WTC11 (cell line): ENCODE results near the gene CDK8. TPM values are rescaled to one million over a fixed set of nuclear protein-coding genes. Genes with fewer than 3 reads are reported as not detected.

ENCODE experiments used
- ATAC-seq: fragments of 200-7000 bp; cut with Tn5 transposase; 2 replicates; pipeline ENCODE4 v1.10.0; 2021; ENCODE audit warnings: mild to moderate bottlenecking, moderate library complexity
- CTCF ChIA-PET: fragments of 300-600 bp; sonication (Branson Sonifier 250); formaldehyde crosslinking; loops from one replicate; lab custom pipeline; 2021; ENCODE audit warnings: antibody characterized with exemption; lab: Charles Lee
- POLR2A ChIA-PET: fragments of 350-600 bp; sonication (Branson Sonifier 250); formaldehyde crosslinking; loops from one replicate; lab custom pipeline; 2021; ENCODE audit warnings: antibody characterized with exemption; lab: Charles Lee
- DNase-seq: peaks from one replicate; pipeline ENCODE4 v3.0.0; 2021; ENCODE audit warnings: low spot score
- H3K27ac Mint-ChIP-seq: 2 replicates; pipeline ENCODE4 v1.8.0; 2021; ENCODE audit warnings: mixed read lengths
- H3K27me3 Mint-ChIP-seq: 2 replicates; pipeline ENCODE4 v1.8.0; 2021; ENCODE audit warnings: low read depth, mild to moderate bottlenecking, moderate library complexity, mixed read lengths
- H3K36me3 Mint-ChIP-seq: 2 replicates; pipeline ENCODE4 v1.8.0; 2021; ENCODE audit warnings: mixed read lengths
- H3K4me1 Mint-ChIP-seq: 2 replicates; pipeline ENCODE4 v1.8.0; 2022; ENCODE audit warnings: mixed read lengths
- H3K4me3 Mint-ChIP-seq: 2 replicates; pipeline ENCODE4 v1.8.0; 2021; ENCODE audit warnings: mild to moderate bottlenecking, moderate library complexity, mixed read lengths
- H3K9me3 Mint-ChIP-seq: 2 replicates; pipeline ENCODE4 v1.8.0; 2021; ENCODE audit warnings: mixed read lengths
- AFF4 ChIP-seq: sonication (generic); formaldehyde crosslinking; IDR thresholded peaks from 2 replicates; pipeline ENCODE4 v1.8.1; 2023; ENCODE audit warnings: mild to moderate bottlenecking, missing genetic modification reagents, borderline replicate concordance
- CBFB ChIP-seq: sonication (generic); formaldehyde crosslinking; IDR thresholded peaks from 2 replicates; pipeline ENCODE4 v1.8.1; 2022; ENCODE audit warnings: mild to moderate bottlenecking, low read depth, missing genetic modification reagents
- E2F4 ChIP-seq: sonication (generic); formaldehyde crosslinking; IDR thresholded peaks from 2 replicates; pipeline ENCODE4 v1.8.1; 2022; ENCODE audit warnings: low read depth, mild to moderate bottlenecking, moderate library complexity, missing genetic modification reagents, borderline replicate concordance
- FOXJ3 ChIP-seq: sonication (generic); formaldehyde crosslinking; IDR thresholded peaks from 2 replicates; pipeline ENCODE4 v1.9.0; 2021; ENCODE audit warnings: missing genetic modification reagents, mild to moderate bottlenecking, borderline replicate concordance
- FOXP1 ChIP-seq: sonication (generic); formaldehyde crosslinking; IDR thresholded peaks from 2 replicates; pipeline ENCODE4 v1.8.0; 2022; ENCODE audit warnings: missing genetic modification reagents, mild to moderate bottlenecking, moderate library complexity, borderline replicate concordance
- GABPB1 ChIP-seq: sonication (generic); formaldehyde crosslinking; IDR thresholded peaks from 2 replicates; pipeline ENCODE4 v1.8.1; 2023; ENCODE audit warnings: mild to moderate bottlenecking, missing genetic modification reagents
- HMGXB4 ChIP-seq: sonication (generic); formaldehyde crosslinking; IDR thresholded peaks from 2 replicates; pipeline ENCODE4 v1.8.1; 2023; ENCODE audit warnings: mild to moderate bottlenecking, moderate library complexity, missing genetic modification reagents
- MYBL2 ChIP-seq: sonication (generic); formaldehyde crosslinking; IDR thresholded peaks from 2 replicates; pipeline ENCODE4 v1.8.1; 2023; ENCODE audit warnings: mild to moderate bottlenecking, moderate library complexity, missing genetic modification reagents
- PRDM15 ChIP-seq: sonication (generic); formaldehyde crosslinking; IDR thresholded peaks from 2 replicates; pipeline ENCODE4 v1.8.0; 2022; ENCODE audit warnings: missing genetic modification reagents
- RELA ChIP-seq: sonication (generic); formaldehyde crosslinking; IDR thresholded peaks from 2 replicates; pipeline ENCODE4 v1.8.1; 2022; ENCODE audit warnings: missing genetic modification reagents, mild to moderate bottlenecking, borderline replicate concordance
- SOX15 ChIP-seq: fragments of 250-450 bp; sonication (Bioruptor Pico); IDR thresholded peaks from 2 replicates; pipeline ENCODE4 v1.9.0; 2021; ENCODE audit warnings: mild to moderate bottlenecking
- TCF7 ChIP-seq: sonication (generic); formaldehyde crosslinking; IDR thresholded peaks from 2 replicates; pipeline ENCODE4 v1.8.0; 2022; ENCODE audit warnings: mild to moderate bottlenecking, low read depth, missing genetic modification reagents, moderate library complexity
- USF1 ChIP-seq: sonication (generic); formaldehyde crosslinking; IDR thresholded peaks from 2 replicates; pipeline ENCODE4 v1.8.0; 2022; ENCODE audit warnings: mild to moderate bottlenecking, missing genetic modification reagents
- ZBTB43 ChIP-seq: sonication (generic); formaldehyde crosslinking; IDR thresholded peaks from 2 replicates; pipeline ENCODE4 v1.8.1; 2023; ENCODE audit warnings: mild to moderate bottlenecking, missing genetic modification reagents
- ZMAT4 ChIP-seq: fragments of 250-450 bp; sonication (Bioruptor Pico); IDR thresholded peaks from 2 replicates; pipeline ENCODE4 v1.9.0; 2021; ENCODE audit warnings: mild to moderate bottlenecking
- ZNF416 ChIP-seq: fragments of 250-450 bp; sonication (Bioruptor Pico); IDR thresholded peaks from 2 replicates; pipeline ENCODE4 v1.9.0; 2021; ENCODE audit warnings: mild to moderate bottlenecking, inconsistent platforms
- total RNA-seq: library from RNA; stranded (reverse); gene quantifications from 3 replicates; pipeline ENCODE4 v1.2.3, GENCODE V29; 2021

The CDK8 gene
- total RNA-seq, 1 experiment from 2014 or later, result 21.4 TPM

GRCh38 chr13:26253787-26254582 is at the start of gene CDK8 (continued):
- TF ChIP-seq HMGXB4 (CRISPR knock-in tag), result peak; percentile 26; the same call in 1 of the 2 replicates
- TF ChIP-seq ZBTB43, result peak; percentile 98
- no peak for TF ChIP-seq PRDM15 (CRISPR knock-in tag)
- 0 out of 2 replicates have a peak, but pooled peaks have one; percentile 34 for TF ChIP-seq MYBL2
- peak; percentile 58; the same call in 1 of the 2 replicates for TF ChIP-seq USF1 (CRISPR knock-in tag)
- no peak for TF ChIP-seq TCF7
- TF ChIP-seq ZNF416 (CRISPR knock-in tag), result no peak
- no peak for TF ChIP-seq SOX15 (CRISPR knock-in tag)
- TF ChIP-seq RELA (CRISPR knock-in tag), result no peak
- TF ChIP-seq FOXP1 (CRISPR knock-in tag), result peak; percentile 37; the same call in 1 of the 2 replicates

GRCh38 chr13:26208287-26208686 is 45.6 kb upstream of the CDK8 start:
- no peak overlapping the region for H3K27ac Mint-ChIP-seq
- H3K36me3 Mint-ChIP-seq, result peaks cover 6% of the 10 kb centered on the region; the same call in 1 of the 2 replicates
- H3K9me3 Mint-ChIP-seq, result no peaks in the 10 kb centered on the region
- no peaks in the 10 kb centered on the region for H3K27me3 Mint-ChIP-seq
- POLR2A ChIA-PET, result no interaction called here
- ATAC-seq (no peak), DNase-seq (no peak)
- no peak overlapping the region for H3K4me3 Mint-ChIP-seq
- H3K4me1 Mint-ChIP-seq, result 0 out of 2 replicates have a peak, but pooled peaks cover under 1% of the 10 kb centered on the region
- CTCF ChIA-PET, result no interaction called here
- TF ChIP-seq E2F4 (CRISPR knock-in tag) (no peak), FOXP1 (CRISPR knock-in tag) (no peak), CBFB (CRISPR knock-in tag) (no peak), ZBTB43 (no peak), GABPB1 (CRISPR knock-in tag) (no peak), ZMAT4 (CRISPR knock-in tag) (no peak), AFF4 (CRISPR knock-in tag) (no peak), FOXJ3 (CRISPR knock-in tag) (no peak)
